22Rv1 (cell line): ENCODE data around the gene VPS41.

Source experiments
- H3K27ac ChIP-seq: fragments of 450-650 bp; 2 replicates; pipeline ENCODE4 v1.5.1; 2017
- ZFX ChIP-seq: fragments of 450-650 bp; IDR thresholded peaks from 2 replicates; pipeline ENCODE4 v1.6.1; 2017; ENCODE audit warnings: antibody characterized with exemption, borderline replicate concordance
- TF ChIP-seq, protein P1 (sequence below): fragments of 450-650 bp; IDR thresholded peaks from 2 replicates; pipeline ENCODE4 v1.5.1; 2017; ENCODE audit warnings: mild to moderate bottlenecking

Gene VPS41

DNA sequence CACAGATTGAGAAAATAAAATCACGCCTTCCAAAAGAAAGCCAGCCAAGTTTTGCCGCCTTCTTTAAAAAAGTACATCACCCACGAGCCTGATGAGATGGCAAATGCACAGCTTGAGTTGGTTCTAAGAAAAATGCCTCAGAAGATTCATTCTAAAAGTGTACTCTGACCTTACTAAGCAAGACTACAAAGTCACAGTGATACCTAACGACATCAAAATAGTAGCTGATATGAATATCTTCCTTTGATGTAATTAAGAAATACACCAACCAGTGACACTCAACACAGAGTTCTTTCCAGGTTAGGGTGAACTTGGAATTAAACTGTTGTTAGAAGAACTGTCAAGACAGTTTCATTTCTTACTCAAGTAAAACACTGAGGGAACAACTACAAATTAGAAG lies 199.9 kb downstream of the VPS41 start:
- no peak overlapping the region for H3K27ac ChIP-seq
- TF ChIP-seq ZFX: no peak
- TF ChIP-seq, protein P1, sequence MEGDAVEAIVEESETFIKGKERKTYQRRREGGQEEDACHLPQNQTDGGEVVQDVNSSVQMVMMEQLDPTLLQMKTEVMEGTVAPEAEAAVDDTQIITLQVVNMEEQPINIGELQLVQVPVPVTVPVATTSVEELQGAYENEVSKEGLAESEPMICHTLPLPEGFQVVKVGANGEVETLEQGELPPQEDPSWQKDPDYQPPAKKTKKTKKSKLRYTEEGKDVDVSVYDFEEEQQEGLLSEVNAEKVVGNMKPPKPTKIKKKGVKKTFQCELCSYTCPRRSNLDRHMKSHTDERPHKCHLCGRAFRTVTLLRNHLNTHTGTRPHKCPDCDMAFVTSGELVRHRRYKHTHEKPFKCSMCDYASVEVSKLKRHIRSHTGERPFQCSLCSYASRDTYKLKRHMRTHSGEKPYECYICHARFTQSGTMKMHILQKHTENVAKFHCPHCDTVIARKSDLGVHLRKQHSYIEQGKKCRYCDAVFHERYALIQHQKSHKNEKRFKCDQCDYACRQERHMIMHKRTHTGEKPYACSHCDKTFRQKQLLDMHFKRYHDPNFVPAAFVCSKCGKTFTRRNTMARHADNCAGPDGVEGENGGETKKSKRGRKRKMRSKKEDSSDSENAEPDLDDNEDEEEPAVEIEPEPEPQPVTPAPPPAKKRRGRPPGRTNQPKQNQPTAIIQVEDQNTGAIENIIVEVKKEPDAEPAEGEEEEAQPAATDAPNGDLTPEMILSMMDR: no peak

- TF ChIP-seq ZFX: no peak
- TF ChIP-seq, protein P1: no peak
Observed at GRCh38 chr7:38704751-38705150, 204.2 kb downstream of the VPS41 start.

GRCh38 chr7:38704041-38704547 lies 204.9 kb downstream of the VPS41 start:
- H3K27ac ChIP-seq: no peak overlapping the region
- TF ChIP-seq, protein P1: no peak
- no peak for TF ChIP-seq ZFX

More at GRCh38 chr7:38704751-38705150, 204.2 kb downstream of the VPS41 start:
- H3K27ac ChIP-seq: no peak overlapping the region

- no peak overlapping the region for H3K27ac ChIP-seq
- TF ChIP-seq, protein P1: no peak
- TF ChIP-seq ZFX: no peak
Observed at GRCh38 chr7:38703093-38703492, 205.9 kb downstream of the VPS41 start.

DNA sequence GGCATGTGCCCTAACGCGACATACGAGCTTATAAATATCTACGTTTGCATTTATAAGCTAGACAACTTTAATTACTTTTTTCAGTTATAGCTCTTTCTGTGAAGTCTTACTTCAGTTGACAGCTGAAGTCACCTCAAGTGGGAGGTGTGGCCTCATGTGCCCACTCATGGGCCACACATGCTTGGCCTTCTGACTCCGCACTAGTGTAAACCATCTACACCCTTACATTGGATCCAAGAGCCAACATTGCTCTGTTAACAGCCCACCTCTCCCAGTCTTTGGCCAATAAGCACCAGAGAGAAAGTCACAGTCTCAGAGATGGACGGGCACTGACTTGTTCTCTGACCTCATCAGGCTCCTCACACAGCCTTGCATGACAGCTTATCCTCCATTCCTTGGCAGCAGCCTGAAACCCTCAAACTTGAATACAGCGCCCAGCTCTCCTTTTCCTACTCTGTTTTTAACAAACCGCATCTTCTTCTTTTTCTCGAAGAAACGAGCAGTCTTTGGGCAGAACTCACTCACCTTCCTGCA lies 206.9 kb downstream of the VPS41 start:
- TF ChIP-seq ZFX: no peak
- TF ChIP-seq, protein P1: no peak
- H3K27ac ChIP-seq: no peak overlapping the region

GRCh38 chr7:38700116-38700515 lies 208.9 kb downstream of the VPS41 start:
- no peak for TF ChIP-seq ZFX
- TF ChIP-seq, protein P1: no peak

DNA sequence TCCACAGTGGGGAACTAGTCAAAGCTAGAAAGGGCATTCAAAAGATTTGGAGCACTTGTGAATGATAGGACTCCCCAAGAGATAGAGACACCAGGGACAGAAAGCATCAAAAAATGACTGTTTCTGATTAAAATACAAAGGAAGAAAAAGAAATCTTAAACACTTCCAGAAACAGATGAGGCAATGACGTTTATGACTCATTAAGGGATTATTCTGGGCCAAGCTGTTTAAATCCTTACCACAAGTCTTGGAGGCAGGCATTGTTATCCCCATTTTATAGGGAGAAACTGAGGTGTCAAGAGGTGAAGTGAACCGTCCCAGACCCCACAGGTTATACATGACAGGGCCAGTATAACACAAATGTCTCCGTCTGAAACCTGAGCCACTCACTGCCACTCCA lies 209.5 kb downstream of the VPS41 start:
- TF ChIP-seq ZFX: no peak
- TF ChIP-seq, protein P1: no peak
- H3K27ac ChIP-seq: no peak overlapping the region

More at GRCh38 chr7:38700116-38700515, 208.9 kb downstream of the VPS41 start:
- no peak overlapping the region for H3K27ac ChIP-seq
